K562 (cell line): ENCODE data around the gene ZNF232. TPM values are rescaled to one million over a fixed set of nuclear protein-coding genes. Genes with fewer than 3 reads are reported as not detected.

Experiments used
- EHMT2 ChIP-seq: fragments of 450-650 bp; IDR thresholded peaks from 2 replicates; pipeline ENCODE4 v1.6.1; 2018; ENCODE audit warnings: antibody characterized with exemption
- FOXK1 ChIP-seq: sonication (generic); formaldehyde crosslinking; IDR thresholded peaks from 2 replicates; pipeline ENCODE4 v1.8.0; 2022; ENCODE audit warnings: missing genetic modification reagents, mild to moderate bottlenecking, borderline replicate concordance
- HNRNPLL ChIP-seq: fragments of 200-400 bp; formaldehyde crosslinking; IDR thresholded peaks from 2 replicates; pipeline ENCODE4 v1.6.1; 2017; ENCODE audit warnings: low read length, low read depth, mild to moderate bottlenecking; ENCODE audit not compliant: poor library complexity, severe bottlenecking
- KAT8 ChIP-seq: fragments of 450-650 bp; IDR thresholded peaks from 2 replicates; pipeline ENCODE4 v1.6.1; 2016; ENCODE audit warnings: low read depth, mild to moderate bottlenecking
- MYC ChIP-seq, 2 experiments: fragments of 250-450 bp in 1 of 2; sonication (Bioruptor Pico) in 1 of 2; IDR thresholded peaks; 2 replicates each; pipeline versions ENCODE4 v1.5.1 to v1.6.1; 2012 to 2021; ENCODE audit warnings: low read depth in 2 of 2, borderline replicate concordance in 1 of 2, improper control_type of control experiment in 1 of 2, low read length in 1 of 2, mild to moderate bottlenecking in 1 of 2, moderate library complexity in 1 of 2
- POLR2AphosphoS2 ChIP-seq: IDR thresholded peaks from 2 replicates; pipeline ENCODE4 v1.6.1; 2012; ENCODE audit warnings: low read length, improper control_type of control experiment
- PTBP1 ChIP-seq: fragments of 200-400 bp; formaldehyde crosslinking; IDR thresholded peaks from 2 replicates; pipeline ENCODE4 v1.6.1; 2017; ENCODE audit warnings: low read depth, low read length
- RAD21 ChIP-seq, 2 experiments: fragments of 250-450 bp in 1 of 2; fragments of 450-650 bp in 1 of 2; sonication (Bioruptor Pico) in 1 of 2; formaldehyde crosslinking in 1 of 2; IDR thresholded peaks in 1 of 2; conservative IDR thresholded peaks in 1 of 2; 2 replicates each; pipeline versions ENCODE4 v1.4.0 to v1.8.0; 2020 to 2022; ENCODE audit warnings: mild to moderate bottlenecking in 2 of 2, moderate library complexity in 1 of 2
- TRIM28 ChIP-seq: fragments of 450-650 bp; IDR thresholded peaks from 2 replicates; pipeline ENCODE4 v1.6.1; 2017
- ZBTB1 ChIP-seq: sonication (generic); formaldehyde crosslinking; IDR thresholded peaks from 2 replicates; pipeline ENCODE4 v1.8.1; 2023; ENCODE audit warnings: missing genetic modification reagents, low read depth, mild to moderate bottlenecking, borderline replicate concordance
- ZKSCAN3 ChIP-seq: fragments of 250-450 bp; sonication (Bioruptor Pico); IDR thresholded peaks from 2 replicates; pipeline ENCODE4 v1.4.0; 2020
- ZNF124 ChIP-seq: sonication (generic); formaldehyde crosslinking; IDR thresholded peaks from 2 replicates; pipeline ENCODE4 v1.8.1; 2022; ENCODE audit warnings: missing genetic modification reagents
- ZNF232 ChIP-seq: sonication (generic); formaldehyde crosslinking; IDR thresholded peaks from 2 replicates; pipeline ENCODE4 v1.8.0; 2022; ENCODE audit warnings: mild to moderate bottlenecking, missing genetic modification reagents
- ZNF282 ChIP-seq: sonication (generic); formaldehyde crosslinking; IDR thresholded peaks from 2 replicates; pipeline ENCODE4 v1.8.1; 2023; ENCODE audit warnings: missing genetic modification reagents
- ZNF445 ChIP-seq: fragments of 250-450 bp; sonication (Bioruptor Pico); IDR thresholded peaks from 2 replicates; pipeline ENCODE4 v1.4.0; 2020; ENCODE audit warnings: low read depth, mild to moderate bottlenecking, moderate library complexity
- ZNF561 ChIP-seq: fragments of 450-650 bp; formaldehyde crosslinking; conservative IDR thresholded peaks from 2 replicates; pipeline ENCODE4 v1.4.0; 2020; ENCODE audit warnings: mild to moderate bottlenecking, moderate library complexity
- ZNF586 ChIP-seq: fragments of 450-650 bp; formaldehyde crosslinking; conservative IDR thresholded peaks from 2 replicates; pipeline ENCODE4 v1.4.0; 2020; ENCODE audit warnings: mild to moderate bottlenecking, moderate library complexity
- ZZZ3 ChIP-seq: fragments of 450-650 bp; IDR thresholded peaks from 2 replicates; pipeline ENCODE4 v1.6.1; 2016; ENCODE audit warnings: antibody characterized with exemption, mild to moderate bottlenecking, moderate library complexity
- polyA plus RNA-seq, 8 experiments: library from polyadenylated mRNA; depleted of rRNA in 4 of 8; stranded (reverse) in 5 of 8; unstranded in 3 of 8; fragments of >200 nt; fragmentation: Nextera tagmentation in 2 of 8; fragmentation: Illumina TruSeq in 1 of 8; extraction: Ambion mirVana in 2 of 8; extraction: Trizol in 1 of 8; gene quantifications; 2 replicates each; pipeline versions ENCODE4 v1.2.1 to v1.2.3, GENCODE V29; 2011 to 2014; ENCODE audit warnings: inconsistent platforms in 1 of 8, missing spikeins in 1 of 8
- total RNA-seq, 7 experiments: library from RNA; depleted of rRNA in 6 of 7; stranded (reverse); fragments of >200 nt in 6 of 7; fragmentation: Illumina TruSeq in 2 of 7; extraction: Trizol in 2 of 7; gene quantifications; 2 replicates each; pipeline versions ENCODE4 v1.2.1 to v1.2.3, GENCODE V29; 2011 to 2021; ENCODE audit warnings: low replicate concordance in 1 of 7
- TF ChIP-seq, protein P1 (sequence below): fragments of 250-450 bp; sonication (Bioruptor Pico); IDR thresholded peaks from 2 replicates; pipeline ENCODE4 v1.4.0; 2020; ENCODE audit warnings: mild to moderate bottlenecking, moderate library complexity
- TF ChIP-seq, protein P2 (sequence below): fragments of 250-450 bp; sonication (Bioruptor Pico); IDR thresholded peaks from 2 replicates; pipeline ENCODE4 v1.4.0; 2020; ENCODE audit warnings: borderline replicate concordance
- TF ChIP-seq, protein P3 (sequence below): fragments of 250-450 bp; sonication (Bioruptor Pico); IDR thresholded peaks from 2 replicates; pipeline ENCODE4 v1.6.1; 2021; ENCODE audit warnings: mild to moderate bottlenecking
- TF ChIP-seq, protein P4 (sequence below): fragments of 450-650 bp; formaldehyde crosslinking; IDR thresholded peaks from 2 replicates; pipeline ENCODE4 v1.4.0; 2020; ENCODE audit warnings: mild to moderate bottlenecking

The ZNF232 gene
- total and polyA plus RNA-seq, 9 of the 15 experiments (the other 6 are each of a cell fraction or from before 2014, with no cell fraction given), result 10.6 to 26.0 (median 13.0) TPM

DNA sequence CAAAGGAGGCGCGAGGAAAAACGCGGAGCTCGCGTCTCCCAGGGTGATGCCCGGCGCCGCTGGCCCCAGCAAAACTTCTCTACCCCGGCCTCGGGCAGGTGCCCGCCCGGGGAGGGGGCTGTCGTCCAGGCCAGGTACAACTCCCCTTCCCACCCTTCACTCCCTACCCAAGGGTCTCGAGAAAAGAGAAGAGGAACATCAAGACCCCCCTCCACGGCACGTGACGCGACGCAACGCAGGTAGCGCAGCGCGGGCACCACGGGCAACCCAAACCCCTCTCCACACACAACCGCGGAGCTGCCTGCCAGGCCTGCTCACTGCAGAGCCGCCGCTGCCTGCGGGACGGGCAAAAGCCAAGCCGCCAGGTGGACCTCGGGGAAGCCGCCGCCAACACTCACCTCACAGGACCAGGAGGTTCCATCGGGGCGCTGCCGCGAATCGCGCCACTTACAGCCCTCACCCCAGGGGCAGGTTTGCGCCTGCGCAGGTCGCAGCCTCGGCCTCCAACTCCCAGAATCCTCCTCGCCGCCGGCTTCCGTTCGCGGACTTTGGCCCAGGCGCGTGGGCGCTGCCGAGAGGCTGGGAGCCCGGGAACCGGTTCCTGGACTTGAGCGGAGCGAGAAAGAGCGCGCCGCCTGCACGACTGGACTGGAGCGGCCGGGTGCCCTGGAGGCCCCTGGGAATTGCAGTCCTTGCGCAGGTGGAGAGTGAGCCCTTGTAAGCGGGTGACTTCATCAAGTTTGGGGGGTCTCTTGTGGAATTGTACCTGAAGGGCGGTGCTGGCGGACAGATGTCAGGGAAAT is at the start of gene ZNF232 (continued):
- no peak for TF ChIP-seq ZNF561
- no peak for TF ChIP-seq ZNF282 (CRISPR knock-in tag)
- TF ChIP-seq, protein P1, sequence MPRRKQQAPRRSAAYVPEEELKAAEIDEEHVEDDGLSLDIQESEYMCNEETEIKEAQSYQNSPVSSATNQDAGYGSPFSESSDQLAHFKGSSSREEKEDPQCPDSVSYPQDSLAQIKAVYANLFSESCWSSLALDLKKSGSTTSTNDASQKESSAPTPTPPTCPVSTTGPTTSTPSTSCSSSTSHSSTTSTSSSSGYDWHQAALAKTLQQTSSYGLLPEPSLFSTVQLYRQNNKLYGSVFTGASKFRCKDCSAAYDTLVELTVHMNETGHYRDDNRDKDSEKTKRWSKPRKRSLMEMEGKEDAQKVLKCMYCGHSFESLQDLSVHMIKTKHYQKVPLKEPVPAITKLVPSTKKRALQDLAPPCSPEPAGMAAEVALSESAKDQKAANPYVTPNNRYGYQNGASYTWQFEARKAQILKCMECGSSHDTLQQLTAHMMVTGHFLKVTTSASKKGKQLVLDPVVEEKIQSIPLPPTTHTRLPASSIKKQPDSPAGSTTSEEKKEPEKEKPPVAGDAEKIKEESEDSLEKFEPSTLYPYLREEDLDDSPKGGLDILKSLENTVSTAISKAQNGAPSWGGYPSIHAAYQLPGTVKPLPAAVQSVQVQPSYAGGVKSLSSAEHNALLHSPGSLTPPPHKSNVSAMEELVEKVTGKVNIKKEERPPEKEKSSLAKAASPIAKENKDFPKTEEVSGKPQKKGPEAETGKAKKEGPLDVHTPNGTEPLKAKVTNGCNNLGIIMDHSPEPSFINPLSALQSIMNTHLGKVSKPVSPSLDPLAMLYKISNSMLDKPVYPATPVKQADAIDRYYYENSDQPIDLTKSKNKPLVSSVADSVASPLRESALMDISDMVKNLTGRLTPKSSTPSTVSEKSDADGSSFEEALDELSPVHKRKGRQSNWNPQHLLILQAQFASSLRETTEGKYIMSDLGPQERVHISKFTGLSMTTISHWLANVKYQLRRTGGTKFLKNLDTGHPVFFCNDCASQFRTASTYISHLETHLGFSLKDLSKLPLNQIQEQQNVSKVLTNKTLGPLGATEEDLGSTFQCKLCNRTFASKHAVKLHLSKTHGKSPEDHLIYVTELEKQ (CRISPR knock-in tag), result no peak
- TF ChIP-seq MYC (IDR thresholded peaks at IDR 0.05; ENCODE audit: low read depth, low read length), result peak; percentile 84
- TF ChIP-seq MYC (CRISPR knock-in tag; IDR thresholded peaks at IDR 0.05; ENCODE audit: borderline replicate concordance, low read depth), result no peak
- TF ChIP-seq, protein P2, sequence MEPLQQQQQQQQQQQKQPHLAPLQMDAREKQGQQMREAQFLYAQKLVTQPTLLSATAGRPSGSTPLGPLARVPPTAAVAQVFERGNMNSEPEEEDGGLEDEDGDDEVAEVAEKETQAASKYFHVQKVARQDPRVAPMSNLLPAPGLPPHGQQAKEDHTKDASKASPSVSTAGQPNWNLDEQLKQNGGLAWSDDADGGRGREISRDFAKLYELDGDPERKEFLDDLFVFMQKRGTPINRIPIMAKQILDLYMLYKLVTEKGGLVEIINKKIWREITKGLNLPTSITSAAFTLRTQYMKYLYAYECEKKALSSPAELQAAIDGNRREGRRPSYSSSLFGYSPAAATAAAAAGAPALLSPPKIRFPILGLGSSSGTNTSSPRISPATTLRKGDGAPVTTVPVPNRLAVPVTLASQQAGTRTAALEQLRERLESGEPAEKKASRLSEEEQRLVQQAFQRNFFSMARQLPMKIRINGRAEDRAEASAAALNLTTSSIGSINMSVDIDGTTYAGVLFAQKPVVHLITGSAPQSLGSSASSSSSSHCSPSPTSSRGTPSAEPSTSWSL (CRISPR knock-in tag), result no peak
- no peak for TF ChIP-seq KAT8
- peak; percentile 96 for TF ChIP-seq HNRNPLL
- TF ChIP-seq ZNF445 (CRISPR knock-in tag), result no peak
- TF ChIP-seq, protein P3, sequence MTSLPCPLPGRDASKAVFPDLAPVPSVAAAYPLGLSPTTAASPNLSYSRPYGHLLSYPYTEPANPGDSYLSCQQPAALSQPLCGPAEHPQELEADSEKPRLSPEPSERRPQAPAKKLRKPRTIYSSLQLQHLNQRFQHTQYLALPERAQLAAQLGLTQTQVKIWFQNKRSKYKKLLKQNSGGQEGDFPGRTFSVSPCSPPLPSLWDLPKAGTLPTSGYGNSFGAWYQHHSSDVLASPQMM (CRISPR knock-in tag), result no peak
- no peak for TF ChIP-seq RAD21 (CRISPR knock-in tag; conservative IDR thresholded peaks at IDR 0.05 in 1 of 2, IDR thresholded peaks at IDR 0.05 in 1 of 2)
- TF ChIP-seq ZKSCAN3 (CRISPR knock-in tag), result no peak
- no peak for TF ChIP-seq PTBP1
- TF ChIP-seq ZNF124, result no peak
- TF ChIP-seq POLR2AphosphoS2, result no peak
- TF ChIP-seq TRIM28, result no peak
- TF ChIP-seq FOXK1 (CRISPR knock-in tag), result no peak
- TF ChIP-seq ZBTB1 (CRISPR knock-in tag), result no peak
- TF ChIP-seq EHMT2, result no peak
- no peak for TF ChIP-seq ZNF232
- TF ChIP-seq ZNF586 (CRISPR knock-in tag), result no peak
- TF ChIP-seq ZZZ3, result no peak
- TF ChIP-seq, protein P4, sequence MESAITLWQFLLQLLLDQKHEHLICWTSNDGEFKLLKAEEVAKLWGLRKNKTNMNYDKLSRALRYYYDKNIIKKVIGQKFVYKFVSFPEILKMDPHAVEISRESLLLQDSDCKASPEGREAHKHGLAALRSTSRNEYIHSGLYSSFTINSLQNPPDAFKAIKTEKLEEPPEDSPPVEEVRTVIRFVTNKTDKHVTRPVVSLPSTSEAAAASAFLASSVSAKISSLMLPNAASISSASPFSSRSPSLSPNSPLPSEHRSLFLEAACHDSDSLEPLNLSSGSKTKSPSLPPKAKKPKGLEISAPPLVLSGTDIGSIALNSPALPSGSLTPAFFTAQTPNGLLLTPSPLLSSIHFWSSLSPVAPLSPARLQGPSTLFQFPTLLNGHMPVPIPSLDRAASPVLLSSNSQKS (CRISPR knock-in tag), result no peak
